Stimulated activated CD8-positive, alpha-beta memory T cell treated with anti-CD3 and anti-CD28 coated beads, Interleukin-12 subunit alpha, Interleukin-12 subunit beta, amount 100 ng/mL, for 24 hours (primary cell): Measurements from ENCODE around the gene FARSA.
A peak's percentile ranks its signal among the peaks of the same experiment; 100 is the strongest.
"Not testable (repeated sequence)": the region's sequence is repeated elsewhere in the genome, so short reads cannot be mapped to it uniquely, and the experiment has no call there.

ENCODE experiments used
- DNase-seq: peaks from one replicate; pipeline ENCODE4 v3.0.0-alpha.2; 2020; ENCODE audit errors: extremely low read depth

FARSA gene

GRCh38 chr19:12933287-12934072, at the start of gene FARSA:
Gene FARSA, minus strand, starts transcription at chr19:12933711. Its CDS starts 15 bp downstream, at chr19:12933696.
- DNase-seq: peak; percentile 77

- DNase-seq: no peak
These were observed 49.6 kb upstream of the FARSA start for GRCh38 chr19:12983091-12983490.

- no peak for DNase-seq
These were observed 49.1 kb upstream of the FARSA start for GRCh38 chr19:12982648-12983047.

- no peak for DNase-seq
These were observed 46.5 kb upstream of the FARSA start for GRCh38 chr19:12979974-12980373.

GRCh38 chr19:12976109-12976508, 42.6 kb upstream of the FARSA start:
- DNase-seq: not testable (repeated sequence)

- DNase-seq: no peak
These were observed 41.8 kb upstream of the FARSA start for GRCh38 chr19:12975221-12975741.

GRCh38 chr19:12974301-12975220, 41.0 kb upstream of the FARSA start:
- DNase-seq: no peak

- DNase-seq: no peak
These were observed 39.7 kb upstream of the FARSA start for GRCh38 chr19:12973236-12973635.

- DNase-seq: no peak
These were observed 36.7 kb upstream of the FARSA start for GRCh38 chr19:12970070-12970820.

- DNase-seq: no peak
These were observed 35.9 kb upstream of the FARSA start, which contains the start of gene DAND5 for GRCh38 chr19:12969292-12969988. Gene DAND5, plus strand, starts transcription at chr19:12969576. Its CDS starts 85 bp downstream, at chr19:12969661.

GRCh38 chr19:12967907-12968306, 34.4 kb upstream of the FARSA start:
- no peak for DNase-seq

GRCh38 chr19:12965812-12966135, 32.3 kb upstream of the FARSA start:
- no peak for DNase-seq

- DNase-seq: peak; percentile 50
These were observed 31.7 kb upstream of the FARSA start for GRCh38 chr19:12965017-12965811.

GRCh38 chr19:12959481-12959880, 26.0 kb upstream of the FARSA start:
- DNase-seq: no peak

- not testable (repeated sequence) for DNase-seq
These were observed 24.0 kb upstream of the FARSA start for GRCh38 chr19:12957389-12957952.

- peak; percentile 62 for DNase-seq
These were observed 23.2 kb upstream of the FARSA start, which contains the start of gene GADD45GIP1 for GRCh38 chr19:12956446-12957388. Gene GADD45GIP1, minus strand, starts transcription at chr19:12957223. Its CDS starts 11 bp downstream, at chr19:12957212.

GRCh38 chr19:12955996-12956395, 22.5 kb upstream of the FARSA start:
- no peak for DNase-seq

GRCh38 chr19:12955575-12955974, 22.1 kb upstream of the FARSA start:
- DNase-seq: not testable (repeated sequence)

- DNase-seq: no peak
These were observed 21.1 kb upstream of the FARSA start for GRCh38 chr19:12954612-12954962.
